Mesothelial cell of epicardium (in vitro differentiated cells): ENCODE data around the gene IER2. TPM values are rescaled to one million over a fixed set of nuclear protein-coding genes. Genes with fewer than 3 reads are reported as not detected.

Experiments
- DNase-seq, 2 experiments: peaks; one replicate each; pipeline ENCODE4 v3.0.0; 2021; ENCODE audit warnings: low spot score in 2 of 2; ENCODE audit not compliant: unreplicated experiment in 2 of 2
- H3K27ac Mint-ChIP-seq: 2 replicates; pipeline ENCODE4 v1.8.0; 2021; ENCODE audit warnings: mixed read lengths
- H3K27me3 Mint-ChIP-seq: 2 replicates; pipeline ENCODE4 v1.8.0; 2021; ENCODE audit warnings: low read depth, mixed read lengths
- H3K36me3 Mint-ChIP-seq: 2 replicates; pipeline ENCODE4 v1.8.0; 2021; ENCODE audit warnings: mixed read lengths
- H3K4me1 Mint-ChIP-seq: 2 replicates; pipeline ENCODE4 v1.8.0; 2021; ENCODE audit warnings: mixed read lengths
- H3K4me3 Mint-ChIP-seq: 2 replicates; pipeline ENCODE4 v1.8.0; 2021; ENCODE audit warnings: mild to moderate bottlenecking, moderate library complexity, mixed read lengths
- H3K9me3 Mint-ChIP-seq: 2 replicates; pipeline ENCODE4 v1.8.0; 2021; ENCODE audit warnings: mixed read lengths
- total RNA-seq: library from RNA; stranded (reverse); gene quantifications from 3 replicates; pipeline ENCODE4 v1.2.1, GENCODE V29; 2021
- TF ChIP-seq, protein P1 (sequence below): fragments of 200-600 bp; sonication (generic); IDR thresholded peaks from one replicate; pipeline ENCODE4 v1.5.0; 2021; ENCODE audit warnings: antibody characterized with exemption; ENCODE audit not compliant: unreplicated experiment

The IER2 gene
- total RNA-seq, 1 donor from 2014 or later, result 282 TPM

DNA sequence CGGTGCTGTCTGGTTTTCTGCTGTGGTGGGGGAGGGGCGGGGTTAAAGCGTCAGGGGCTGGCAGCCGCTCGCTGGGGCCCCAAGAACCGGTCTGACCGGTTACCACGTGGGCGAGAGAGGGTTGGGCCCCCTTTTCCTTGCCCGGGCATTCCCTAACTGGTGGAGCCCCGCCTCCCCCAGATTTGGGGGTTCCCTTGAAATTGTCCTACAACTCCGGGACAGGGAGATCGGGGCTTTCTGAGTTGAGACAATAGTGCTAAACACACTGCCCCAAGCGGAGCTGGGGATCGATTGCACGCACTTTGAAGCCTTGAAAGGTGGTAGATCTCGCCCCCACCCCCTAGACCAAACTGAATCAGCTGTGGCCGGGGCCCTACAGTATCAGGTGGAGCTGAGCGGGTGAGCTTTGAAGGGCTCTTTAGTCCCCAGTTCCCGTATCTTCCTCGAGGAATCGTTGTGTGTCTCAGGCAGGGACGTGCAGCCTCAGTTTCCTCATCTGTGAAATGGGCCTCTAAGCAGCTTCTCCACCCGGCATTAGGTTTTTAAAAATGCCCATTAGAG is 4.8 kb downstream of the IER2 start:
- DNase-seq, result peak; percentile 82 to 86
- H3K9me3 Mint-ChIP-seq, result no peaks in the 10 kb centered on the region
- H3K27ac Mint-ChIP-seq, result peak overlapping the region; percentile 98
- no peaks in the 10 kb centered on the region for H3K27me3 Mint-ChIP-seq
- peak overlapping the region; percentile 100 for H3K4me3 Mint-ChIP-seq
- H3K36me3 Mint-ChIP-seq, result peaks cover 6% of the 10 kb centered on the region
- peaks cover 24% of the 10 kb centered on the region for H3K4me1 Mint-ChIP-seq
- TF ChIP-seq, protein P1, sequence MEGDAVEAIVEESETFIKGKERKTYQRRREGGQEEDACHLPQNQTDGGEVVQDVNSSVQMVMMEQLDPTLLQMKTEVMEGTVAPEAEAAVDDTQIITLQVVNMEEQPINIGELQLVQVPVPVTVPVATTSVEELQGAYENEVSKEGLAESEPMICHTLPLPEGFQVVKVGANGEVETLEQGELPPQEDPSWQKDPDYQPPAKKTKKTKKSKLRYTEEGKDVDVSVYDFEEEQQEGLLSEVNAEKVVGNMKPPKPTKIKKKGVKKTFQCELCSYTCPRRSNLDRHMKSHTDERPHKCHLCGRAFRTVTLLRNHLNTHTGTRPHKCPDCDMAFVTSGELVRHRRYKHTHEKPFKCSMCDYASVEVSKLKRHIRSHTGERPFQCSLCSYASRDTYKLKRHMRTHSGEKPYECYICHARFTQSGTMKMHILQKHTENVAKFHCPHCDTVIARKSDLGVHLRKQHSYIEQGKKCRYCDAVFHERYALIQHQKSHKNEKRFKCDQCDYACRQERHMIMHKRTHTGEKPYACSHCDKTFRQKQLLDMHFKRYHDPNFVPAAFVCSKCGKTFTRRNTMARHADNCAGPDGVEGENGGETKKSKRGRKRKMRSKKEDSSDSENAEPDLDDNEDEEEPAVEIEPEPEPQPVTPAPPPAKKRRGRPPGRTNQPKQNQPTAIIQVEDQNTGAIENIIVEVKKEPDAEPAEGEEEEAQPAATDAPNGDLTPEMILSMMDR, result no peak

DNA sequence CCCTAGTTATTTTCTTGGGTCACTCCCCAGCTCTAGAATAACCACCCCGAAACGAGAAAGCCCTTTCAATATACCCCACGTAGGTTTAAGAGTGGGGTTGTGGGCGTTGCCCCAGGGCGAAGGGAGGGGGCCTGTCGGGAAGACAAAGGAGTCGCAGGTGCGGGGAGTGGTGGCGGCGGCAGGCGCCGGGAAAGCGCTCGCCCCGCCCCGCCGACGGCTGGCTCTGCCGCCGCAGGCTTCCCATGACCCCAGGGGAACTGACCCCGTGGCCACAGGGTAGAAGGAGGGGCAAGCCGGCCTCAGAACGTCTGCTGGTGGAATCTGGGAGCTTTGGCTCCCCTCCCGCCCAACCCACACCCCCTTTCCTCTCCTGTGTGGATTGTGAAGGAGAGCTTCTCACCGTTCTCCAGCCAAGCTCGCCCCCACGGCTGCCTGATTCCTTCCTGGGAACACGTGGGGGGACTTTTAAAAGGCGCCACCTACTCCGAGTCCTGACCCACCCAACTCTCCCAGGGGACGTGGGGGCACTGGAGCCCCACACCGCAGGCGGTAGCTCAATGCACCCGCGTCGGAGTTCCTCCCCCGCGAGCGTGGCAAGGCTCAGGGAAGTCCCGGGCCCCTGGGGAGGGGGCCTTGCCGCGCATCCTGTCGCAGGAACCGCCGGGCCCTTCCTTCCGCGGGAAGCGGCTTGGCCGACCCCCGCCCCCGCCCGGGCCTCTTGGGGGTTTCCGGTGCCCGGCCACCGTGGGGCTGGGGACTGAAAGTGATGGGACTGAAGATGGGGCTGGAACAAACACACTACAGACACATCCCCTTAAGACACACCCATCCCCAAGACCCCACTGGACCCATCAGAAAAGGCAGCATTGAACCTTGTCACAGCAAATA is 5.5 kb downstream of the IER2 start:
- Mint-ChIP-seq H3K4me3 (peak overlapping the region; percentile 100), H3K27me3 (no peaks in the 10 kb centered on the region), H3K36me3 (peaks cover 6% of the 10 kb centered on the region), H3K4me1 (peaks cover 24% of the 10 kb centered on the region), H3K27ac (peak overlapping the region; percentile 98), H3K9me3 (no peaks in the 10 kb centered on the region)
- TF ChIP-seq, protein P1, result no peak
- DNase-seq, result peak in 1 of 2 experiments; percentile 81

DNA sequence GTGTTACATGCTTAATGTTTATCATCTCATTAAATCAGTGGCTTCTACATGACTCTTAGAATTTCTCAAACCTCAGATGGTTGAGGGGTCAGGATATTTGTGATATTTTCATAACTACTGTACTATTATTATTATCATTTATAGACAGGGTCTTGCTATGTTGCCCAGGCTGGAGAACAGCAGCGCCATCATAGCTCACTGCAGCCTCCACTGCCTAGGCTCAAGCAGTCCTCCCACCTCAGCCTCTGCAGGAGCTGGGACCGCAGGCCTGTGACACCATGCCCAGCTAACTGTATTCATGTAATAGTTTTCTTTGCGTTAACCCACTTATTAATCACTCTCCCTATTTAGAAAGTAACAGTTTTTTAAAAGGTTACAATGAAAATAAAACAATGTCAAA is 9.5 kb downstream of the IER2 start:
- H3K27me3 Mint-ChIP-seq, result no peaks in the 10 kb centered on the region
- H3K4me1 Mint-ChIP-seq, result peaks cover 40% of the 10 kb centered on the region
- no peak for DNase-seq
- H3K4me3 Mint-ChIP-seq, result no peak overlapping the region
- H3K36me3 Mint-ChIP-seq, result no peaks in the 10 kb centered on the region
- TF ChIP-seq, protein P1, result no peak
- no peaks in the 10 kb centered on the region for H3K9me3 Mint-ChIP-seq
- H3K27ac Mint-ChIP-seq, result peak overlapping the region; percentile 64

DNA sequence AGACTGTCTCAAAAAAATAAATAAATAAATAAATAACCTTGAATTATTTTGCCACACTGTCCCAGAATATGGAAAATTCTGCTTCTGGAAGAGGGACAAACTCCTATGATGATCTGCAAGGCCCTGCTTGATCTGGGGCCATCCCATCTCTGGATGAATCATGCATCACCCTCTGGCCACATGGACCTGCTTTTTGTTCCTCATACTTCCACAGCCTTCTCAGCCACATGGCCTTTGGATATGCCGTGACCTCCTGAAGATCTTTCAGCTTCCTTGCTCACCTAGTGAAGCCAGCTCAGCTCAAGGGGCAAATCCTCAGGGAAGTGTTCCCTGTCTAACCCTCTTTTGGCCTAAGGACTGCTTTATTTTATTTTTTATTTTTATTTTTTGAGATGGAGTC is 10.3 kb downstream of the IER2 start:
- no peaks in the 10 kb centered on the region for H3K27me3 Mint-ChIP-seq
- TF ChIP-seq, protein P1, result no peak
- no peaks in the 10 kb centered on the region for H3K9me3 Mint-ChIP-seq
- no peak for DNase-seq
- no peaks in the 10 kb centered on the region for H3K36me3 Mint-ChIP-seq
- H3K4me3 Mint-ChIP-seq, result no peak overlapping the region
- peaks cover 48% of the 10 kb centered on the region for H3K4me1 Mint-ChIP-seq
- no peak overlapping the region for H3K27ac Mint-ChIP-seq

DNA sequence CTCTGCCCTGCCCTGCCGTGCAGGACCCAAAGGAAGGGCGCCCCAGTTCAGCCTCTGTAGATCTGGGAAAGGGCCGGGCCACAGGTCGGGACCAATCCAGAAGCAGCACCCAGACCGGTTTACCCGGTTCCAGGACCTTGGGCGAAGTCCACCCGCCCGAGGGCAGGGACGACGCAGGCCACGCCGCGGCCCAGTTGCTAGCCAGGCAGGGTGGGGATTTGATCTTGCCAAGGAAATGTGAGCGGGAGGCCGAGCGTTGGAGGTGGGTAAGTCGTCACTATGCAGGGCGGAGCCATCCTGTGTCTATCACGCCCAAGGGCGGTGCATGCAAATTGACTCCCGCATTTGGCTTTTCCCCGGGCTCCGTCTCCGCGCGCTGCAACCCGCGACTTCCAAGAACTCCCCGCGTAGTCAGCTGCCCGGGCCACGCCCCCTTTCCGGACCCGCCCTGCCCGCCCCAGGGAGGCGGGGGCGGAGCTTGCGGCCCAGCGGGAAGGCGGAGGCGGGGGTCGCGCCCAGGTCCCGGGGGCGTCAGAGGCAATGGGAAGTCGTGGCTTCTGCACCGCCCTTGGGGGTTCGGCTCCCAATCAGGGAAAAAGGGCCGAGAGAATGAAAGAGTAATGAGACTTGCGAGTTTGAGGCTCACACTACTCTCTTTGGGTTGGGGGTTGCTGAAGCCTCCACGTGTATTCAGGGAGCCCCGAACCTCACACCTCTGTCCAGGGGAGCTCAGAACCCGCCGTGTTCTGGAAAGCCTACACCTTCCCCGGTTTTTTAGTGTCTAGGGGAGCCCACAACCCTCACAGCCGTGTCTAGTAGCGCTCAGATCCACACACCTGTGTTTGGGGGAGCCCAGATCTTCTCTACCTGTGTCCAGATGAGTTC is 12.8 kb downstream of the IER2 start:
- no peaks in the 10 kb centered on the region for H3K9me3 Mint-ChIP-seq

More for the DNA sequence above, 12.8 kb downstream of the IER2 start:
- Mint-ChIP-seq H3K4me3 (peak overlapping the region; percentile 65), H3K27ac (peak overlapping the region; percentile 98), H3K36me3 (no peaks in the 10 kb centered on the region), H3K4me1 (peaks cover 45% of the 10 kb centered on the region), H3K27me3 (no peaks in the 10 kb centered on the region)
- peak; percentile 88 to 94 for DNase-seq
- TF ChIP-seq, protein P1, result no peak
